ENCODE results near the gene LRG1.

The LRG1 gene

GRCh38 chr19:4524808-4525562 is 14.9 kb downstream of the LRG1 start:
- DNase-seq = no peak

- DNase-seq = no peak
These were observed 16.3 kb downstream of the LRG1 start for GRCh38 chr19:4523306-4524110.

- DNase-seq = no peak
These were observed 17.4 kb downstream of the LRG1 start for GRCh38 chr19:4522291-4523002.

- DNase-seq = no peak
These were observed 18.0 kb downstream of the LRG1 start for GRCh38 chr19:4521888-4522242.

- no peak for DNase-seq
These were observed 18.5 kb downstream of the LRG1 start for GRCh38 chr19:4521170-4521887.

GRCh38 chr19:4519521-4520277 is 20.1 kb downstream of the LRG1 start:
- no peak for DNase-seq

GRCh38 chr19:4519172-4519496 is 20.7 kb downstream of the LRG1 start:
- DNase-seq = no peak

- DNase-seq = no peak
These were observed 21.3 kb downstream of the LRG1 start, which contains the start of gene PLIN4 for GRCh38 chr19:4518345-4519171. Gene PLIN4 (minus strand): TSS chr19:4518486. CDS start chr19:4518272, 214 bp downstream.

- no peak for DNase-seq
These were observed 22.3 kb downstream of the LRG1 start for GRCh38 chr19:4517451-4518057.

GRCh38 chr19:4516939-4517300 is 22.9 kb downstream of the LRG1 start:
- no peak for DNase-seq

GRCh38 chr19:4516199-4516938 is 23.5 kb downstream of the LRG1 start:
- no peak for DNase-seq

- no peak for DNase-seq
These were observed 24.1 kb downstream of the LRG1 start for GRCh38 chr19:4515732-4516131.

GRCh38 chr19:4513248-4513647 is 26.6 kb downstream of the LRG1 start:
- DNase-seq = no peak

- no peak for DNase-seq
These were observed 27.8 kb downstream of the LRG1 start for GRCh38 chr19:4512070-4512469.

- DNase-seq = no peak
These were observed 28.4 kb downstream of the LRG1 start for GRCh38 chr19:4511300-4512054.

- no peak for DNase-seq
These were observed 29.2 kb downstream of the LRG1 start for GRCh38 chr19:4510435-4511255.

GRCh38 chr19:4508698-4509097 is 31.1 kb downstream of the LRG1 start:
- DNase-seq = no peak

- DNase-seq = no peak
These were observed 32.0 kb downstream of the LRG1 start for GRCh38 chr19:4507804-4508203.

GRCh38 chr19:4507150-4507452 is 32.7 kb downstream of the LRG1 start:
- DNase-seq = no peak
